ENCODE results near the gene SFXN5.
A peak's percentile ranks its signal among the peaks of the same experiment; 100 is the strongest.

SFXN5 gene

DNA sequence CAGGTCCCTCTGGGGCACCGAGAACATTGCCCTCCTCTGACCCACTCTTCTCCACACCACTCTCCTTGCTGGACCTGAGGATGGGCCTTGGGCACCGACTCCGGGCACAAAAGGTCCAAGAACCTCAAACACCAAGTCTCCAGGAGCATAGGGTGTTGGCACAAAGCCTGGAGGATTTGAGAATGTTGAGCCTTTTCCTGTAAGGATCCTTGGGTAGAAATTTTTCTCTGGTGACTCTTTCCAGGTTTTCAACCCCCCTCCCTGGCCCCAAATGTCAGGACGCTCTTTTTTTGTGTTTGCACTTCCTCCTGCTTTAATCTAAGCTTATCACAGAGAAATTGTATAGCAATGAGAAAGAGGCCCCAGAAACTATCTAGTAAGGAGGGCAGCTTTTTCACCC, 175.1 kb downstream of the SFXN5 start (continued):
- TF ChIP-seq ZSCAN16 (tag by site-specific recombination; IDR thresholded peaks at IDR 0.05) (no peak), ZNF350 (tag by site-specific recombination; IDR thresholded peaks at IDR 0.05) (no peak), ZNF521 (tag by site-specific recombination; IDR thresholded peaks at IDR 0.05) (no peak), ZBTB17 (tag by site-specific recombination; IDR thresholded peaks at IDR 0.05) (no peak)
- TF ChIP-seq, protein P1, sequence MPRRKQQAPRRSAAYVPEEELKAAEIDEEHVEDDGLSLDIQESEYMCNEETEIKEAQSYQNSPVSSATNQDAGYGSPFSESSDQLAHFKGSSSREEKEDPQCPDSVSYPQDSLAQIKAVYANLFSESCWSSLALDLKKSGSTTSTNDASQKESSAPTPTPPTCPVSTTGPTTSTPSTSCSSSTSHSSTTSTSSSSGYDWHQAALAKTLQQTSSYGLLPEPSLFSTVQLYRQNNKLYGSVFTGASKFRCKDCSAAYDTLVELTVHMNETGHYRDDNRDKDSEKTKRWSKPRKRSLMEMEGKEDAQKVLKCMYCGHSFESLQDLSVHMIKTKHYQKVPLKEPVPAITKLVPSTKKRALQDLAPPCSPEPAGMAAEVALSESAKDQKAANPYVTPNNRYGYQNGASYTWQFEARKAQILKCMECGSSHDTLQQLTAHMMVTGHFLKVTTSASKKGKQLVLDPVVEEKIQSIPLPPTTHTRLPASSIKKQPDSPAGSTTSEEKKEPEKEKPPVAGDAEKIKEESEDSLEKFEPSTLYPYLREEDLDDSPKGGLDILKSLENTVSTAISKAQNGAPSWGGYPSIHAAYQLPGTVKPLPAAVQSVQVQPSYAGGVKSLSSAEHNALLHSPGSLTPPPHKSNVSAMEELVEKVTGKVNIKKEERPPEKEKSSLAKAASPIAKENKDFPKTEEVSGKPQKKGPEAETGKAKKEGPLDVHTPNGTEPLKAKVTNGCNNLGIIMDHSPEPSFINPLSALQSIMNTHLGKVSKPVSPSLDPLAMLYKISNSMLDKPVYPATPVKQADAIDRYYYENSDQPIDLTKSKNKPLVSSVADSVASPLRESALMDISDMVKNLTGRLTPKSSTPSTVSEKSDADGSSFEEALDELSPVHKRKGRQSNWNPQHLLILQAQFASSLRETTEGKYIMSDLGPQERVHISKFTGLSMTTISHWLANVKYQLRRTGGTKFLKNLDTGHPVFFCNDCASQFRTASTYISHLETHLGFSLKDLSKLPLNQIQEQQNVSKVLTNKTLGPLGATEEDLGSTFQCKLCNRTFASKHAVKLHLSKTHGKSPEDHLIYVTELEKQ (tag by site-specific recombination; IDR thresholded peaks at IDR 0.05; ENCODE audit: borderline replicate concordance): no peak
- TF ChIP-seq, protein P2, sequence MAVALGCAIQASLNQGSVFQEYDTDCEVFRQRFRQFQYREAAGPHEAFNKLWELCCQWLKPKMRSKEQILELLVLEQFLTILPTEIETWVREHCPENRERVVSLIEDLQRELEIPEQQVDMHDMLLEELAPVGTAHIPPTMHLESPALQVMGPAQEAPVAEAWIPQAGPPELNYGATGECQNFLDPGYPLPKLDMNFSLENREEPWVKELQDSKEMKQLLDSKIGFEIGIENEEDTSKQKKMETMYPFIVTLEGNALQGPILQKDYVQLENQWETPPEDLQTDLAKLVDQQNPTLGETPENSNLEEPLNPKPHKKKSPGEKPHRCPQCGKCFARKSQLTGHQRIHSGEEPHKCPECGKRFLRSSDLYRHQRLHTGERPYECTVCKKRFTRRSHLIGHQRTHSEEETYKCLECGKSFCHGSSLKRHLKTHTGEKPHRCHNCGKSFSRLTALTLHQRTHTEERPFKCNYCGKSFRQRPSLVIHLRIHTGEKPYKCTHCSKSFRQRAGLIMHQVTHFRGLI (tag by site-specific recombination; IDR thresholded peaks at IDR 0.05): no peak

DNA sequence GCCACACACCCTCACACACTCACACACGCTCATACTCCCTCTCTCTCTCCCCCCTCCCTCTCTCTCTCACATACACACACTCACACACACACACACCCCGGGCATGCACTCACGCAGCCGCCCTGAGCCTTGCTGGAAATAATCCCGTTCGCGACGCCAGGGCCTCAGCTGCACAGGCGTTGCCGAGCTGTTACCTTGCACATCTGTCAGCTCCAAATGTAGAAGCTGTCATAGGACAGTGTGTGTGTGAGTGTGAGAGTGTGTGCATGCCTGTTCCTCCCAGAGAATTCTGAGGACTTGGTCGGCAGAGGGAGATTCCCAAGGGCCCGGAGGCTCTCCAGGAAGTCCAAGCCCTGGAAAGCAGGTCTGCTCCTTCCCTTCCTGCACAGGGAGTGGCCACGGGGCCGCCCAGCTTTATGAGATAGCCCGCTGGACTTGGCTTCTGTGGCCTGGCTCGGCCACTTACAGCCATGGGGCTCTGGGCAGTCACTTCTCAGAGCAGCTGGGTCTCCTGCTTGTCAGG, 175.7 kb downstream of the SFXN5 start:
- peaks cover 0 to 15% of the 10 kb centered on the region in 2 experiments; a peak in 1 of 3 replicates for H3K36me3 ChIP-seq (ENCODE audit: control insufficient read depth in 2 of 2, insufficient read depth in 1 of 2, low read length in 2 of 2)
- H3K9me3 ChIP-seq (ENCODE audit: control insufficient read depth, insufficient read depth, low read depth, low read length): no peaks in the 10 kb centered on the region
- no peak overlapping the region for H3K4me3 ChIP-seq (ENCODE audit: low read depth, low read length)
- ChIA-PET POLR2A (interaction anchor here (0.6 kb wide), 1 partner anchor 78 kb away, joined by 3 read pairs; no protein-coding TSS in a partner anchor), CTCF (interaction anchor here (0.7 to 8.1 kb wide), 7 partner anchors 8 to 317 kb away, joined by 3 to 168 read pairs (median 15); partner anchors contain the start of gene SPR)
- H3K4me1 ChIP-seq (ENCODE audit: control insufficient read depth, insufficient read depth, low read length): no peaks in the 10 kb centered on the region
- H3K27ac ChIP-seq (ENCODE audit: extremely low read depth, low read depth, low read length): no peak overlapping the region
- TF ChIP-seq, protein P3, sequence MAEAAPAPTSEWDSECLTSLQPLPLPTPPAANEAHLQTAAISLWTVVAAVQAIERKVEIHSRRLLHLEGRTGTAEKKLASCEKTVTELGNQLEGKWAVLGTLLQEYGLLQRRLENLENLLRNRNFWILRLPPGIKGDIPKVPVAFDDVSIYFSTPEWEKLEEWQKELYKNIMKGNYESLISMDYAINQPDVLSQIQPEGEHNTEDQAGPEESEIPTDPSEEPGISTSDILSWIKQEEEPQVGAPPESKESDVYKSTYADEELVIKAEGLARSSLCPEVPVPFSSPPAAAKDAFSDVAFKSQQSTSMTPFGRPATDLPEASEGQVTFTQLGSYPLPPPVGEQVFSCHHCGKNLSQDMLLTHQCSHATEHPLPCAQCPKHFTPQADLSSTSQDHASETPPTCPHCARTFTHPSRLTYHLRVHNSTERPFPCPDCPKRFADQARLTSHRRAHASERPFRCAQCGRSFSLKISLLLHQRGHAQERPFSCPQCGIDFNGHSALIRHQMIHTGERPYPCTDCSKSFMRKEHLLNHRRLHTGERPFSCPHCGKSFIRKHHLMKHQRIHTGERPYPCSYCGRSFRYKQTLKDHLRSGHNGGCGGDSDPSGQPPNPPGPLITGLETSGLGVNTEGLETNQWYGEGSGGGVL (tag by site-specific recombination; IDR thresholded peaks at IDR 0.05): 0 out of 2 replicates have a peak, but pooled peaks have one; percentile 24
- TF ChIP-seq, protein P4, sequence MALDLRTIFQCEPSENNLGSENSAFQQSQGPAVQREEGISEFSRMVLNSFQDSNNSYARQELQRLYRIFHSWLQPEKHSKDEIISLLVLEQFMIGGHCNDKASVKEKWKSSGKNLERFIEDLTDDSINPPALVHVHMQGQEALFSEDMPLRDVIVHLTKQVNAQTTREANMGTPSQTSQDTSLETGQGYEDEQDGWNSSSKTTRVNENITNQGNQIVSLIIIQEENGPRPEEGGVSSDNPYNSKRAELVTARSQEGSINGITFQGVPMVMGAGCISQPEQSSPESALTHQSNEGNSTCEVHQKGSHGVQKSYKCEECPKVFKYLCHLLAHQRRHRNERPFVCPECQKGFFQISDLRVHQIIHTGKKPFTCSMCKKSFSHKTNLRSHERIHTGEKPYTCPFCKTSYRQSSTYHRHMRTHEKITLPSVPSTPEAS (tag by site-specific recombination; IDR thresholded peaks at IDR 0.05): peak; percentile 80
- no peak for TF ChIP-seq BCL11A (tag by site-specific recombination; IDR thresholded peaks at IDR 0.05; ENCODE audit: low read depth)
- TF ChIP-seq, protein P5, sequence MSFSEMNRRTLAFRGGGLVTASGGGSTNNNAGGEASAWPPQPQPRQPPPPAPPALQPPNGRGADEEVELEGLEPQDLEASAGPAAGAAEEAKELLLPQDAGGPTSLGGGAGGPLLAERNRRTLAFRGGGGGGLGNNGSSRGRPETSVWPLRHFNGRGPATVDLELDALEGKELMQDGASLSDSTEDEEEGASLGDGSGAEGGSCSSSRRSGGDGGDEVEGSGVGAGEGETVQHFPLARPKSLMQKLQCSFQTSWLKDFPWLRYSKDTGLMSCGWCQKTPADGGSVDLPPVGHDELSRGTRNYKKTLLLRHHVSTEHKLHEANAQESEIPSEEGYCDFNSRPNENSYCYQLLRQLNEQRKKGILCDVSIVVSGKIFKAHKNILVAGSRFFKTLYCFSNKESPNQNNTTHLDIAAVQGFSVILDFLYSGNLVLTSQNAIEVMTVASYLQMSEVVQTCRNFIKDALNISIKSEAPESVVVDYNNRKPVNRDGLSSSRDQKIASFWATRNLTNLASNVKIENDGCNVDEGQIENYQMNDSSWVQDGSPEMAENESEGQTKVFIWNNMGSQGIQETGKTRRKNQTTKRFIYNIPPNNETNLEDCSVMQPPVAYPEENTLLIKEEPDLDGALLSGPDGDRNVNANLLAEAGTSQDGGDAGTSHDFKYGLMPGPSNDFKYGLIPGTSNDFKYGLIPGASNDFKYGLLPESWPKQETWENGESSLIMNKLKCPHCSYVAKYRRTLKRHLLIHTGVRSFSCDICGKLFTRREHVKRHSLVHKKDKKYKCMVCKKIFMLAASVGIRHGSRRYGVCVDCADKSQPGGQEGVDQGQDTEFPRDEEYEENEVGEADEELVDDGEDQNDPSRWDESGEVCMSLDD (tag by site-specific recombination; IDR thresholded peaks at IDR 0.05): no peak
- TF ChIP-seq ZNF747 (tag by site-specific recombination; IDR thresholded peaks at IDR 0.05): no peak

All from HEK293 (cell line).